ENCODE data around the gene TOLLIP. TPM values are rescaled to one million over a fixed set of nuclear protein-coding genes. Genes with fewer than 3 reads are reported as not detected.
"Not testable (repeated sequence)": the region's sequence is repeated elsewhere in the genome, so short reads cannot be mapped to it uniquely, and the experiment has no call there.

The TOLLIP gene
- total RNA-seq, 6 experiments from 2014 or later = 68.3 to 103 (median 88.0) TPM

DNA sequence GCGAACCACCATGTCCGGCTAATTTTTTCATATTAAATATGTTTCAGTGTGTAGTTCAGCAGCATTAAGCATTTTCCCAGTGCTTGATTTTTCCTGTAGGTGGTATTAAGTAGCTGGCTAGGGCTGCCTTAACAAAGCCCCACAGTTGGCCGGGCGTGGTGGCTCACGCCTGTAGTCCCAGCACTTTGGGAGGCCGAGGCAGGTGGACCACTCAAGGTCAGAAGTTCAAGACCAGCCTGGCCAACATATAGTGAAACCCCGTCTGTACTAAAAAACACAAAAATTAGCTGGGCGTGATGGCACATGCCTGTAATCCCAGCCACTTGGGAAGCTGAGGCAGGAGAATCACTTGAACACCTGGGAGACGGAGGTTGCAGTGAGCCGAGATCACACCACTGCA lies 33.5 kb upstream of the TOLLIP start:
- Histone ChIP-seq H3K27me3 (no peaks in the 10 kb centered on the region), H3K9me3 (no peaks in the 10 kb centered on the region), H3K4me3 (no peak overlapping the region), H3K4me1 (no peaks in the 10 kb centered on the region), H3K36me3 (no peaks in the 10 kb centered on the region), H3K27ac (no peak overlapping the region)
- ATAC-seq (no peak), DNase-seq (no peak)
- intact Hi-C loops (cut with DNase I) = no loop called here
- WGBS (ENCODE audit: insufficient coverage, low coverage, low lambda C conversion rate, missing lambda C conversion rate) = 69% methylated on average over 4 of the region's 10 CpGs
- TF ChIP-seq, protein P1, sequence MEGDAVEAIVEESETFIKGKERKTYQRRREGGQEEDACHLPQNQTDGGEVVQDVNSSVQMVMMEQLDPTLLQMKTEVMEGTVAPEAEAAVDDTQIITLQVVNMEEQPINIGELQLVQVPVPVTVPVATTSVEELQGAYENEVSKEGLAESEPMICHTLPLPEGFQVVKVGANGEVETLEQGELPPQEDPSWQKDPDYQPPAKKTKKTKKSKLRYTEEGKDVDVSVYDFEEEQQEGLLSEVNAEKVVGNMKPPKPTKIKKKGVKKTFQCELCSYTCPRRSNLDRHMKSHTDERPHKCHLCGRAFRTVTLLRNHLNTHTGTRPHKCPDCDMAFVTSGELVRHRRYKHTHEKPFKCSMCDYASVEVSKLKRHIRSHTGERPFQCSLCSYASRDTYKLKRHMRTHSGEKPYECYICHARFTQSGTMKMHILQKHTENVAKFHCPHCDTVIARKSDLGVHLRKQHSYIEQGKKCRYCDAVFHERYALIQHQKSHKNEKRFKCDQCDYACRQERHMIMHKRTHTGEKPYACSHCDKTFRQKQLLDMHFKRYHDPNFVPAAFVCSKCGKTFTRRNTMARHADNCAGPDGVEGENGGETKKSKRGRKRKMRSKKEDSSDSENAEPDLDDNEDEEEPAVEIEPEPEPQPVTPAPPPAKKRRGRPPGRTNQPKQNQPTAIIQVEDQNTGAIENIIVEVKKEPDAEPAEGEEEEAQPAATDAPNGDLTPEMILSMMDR (IDR thresholded peaks at IDR 0.05) = no peak
- no peak for TF ChIP-seq POLR2A (IDR thresholded peaks at IDR 0.05)

DNA sequence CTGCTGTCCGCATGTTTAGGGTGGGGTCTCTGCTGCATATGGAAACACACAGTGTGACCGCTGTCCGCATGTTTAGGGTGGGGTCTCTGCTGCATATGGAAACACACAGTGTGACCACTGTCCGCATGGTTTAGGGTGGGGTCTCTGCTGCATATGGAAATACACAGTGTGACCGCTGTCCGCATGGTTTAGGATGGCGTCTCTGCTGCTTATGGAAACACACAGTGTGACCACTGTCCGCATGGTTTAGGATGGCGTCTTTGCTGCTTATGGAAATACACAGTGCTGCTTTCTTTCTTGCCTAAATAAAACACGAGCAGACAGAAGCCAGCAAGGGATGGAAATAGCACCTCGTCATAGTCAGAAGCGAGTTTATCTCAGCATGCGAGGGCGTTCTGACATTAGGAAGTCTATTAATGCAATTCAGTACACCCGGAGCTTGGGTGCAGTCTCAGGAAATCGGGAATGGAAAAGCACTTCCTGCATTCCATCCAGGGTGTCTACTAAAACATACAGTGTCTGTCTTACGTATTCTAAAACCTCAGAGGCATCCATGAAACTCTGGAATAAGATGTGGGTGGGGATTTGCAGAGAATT lies 32.6 kb upstream of the TOLLIP start:
- intact Hi-C loops (cut with DNase I) = no loop called here
- peak in 1 of 3 donors; percentile 13 for DNase-seq
- WGBS (ENCODE audit: insufficient coverage, low coverage, low lambda C conversion rate, missing lambda C conversion rate) = 21% methylated on average over 8 of the region's 17 CpGs
- Histone ChIP-seq H3K4me1 (no peaks in the 10 kb centered on the region), H3K27me3 (no peaks in the 10 kb centered on the region), H3K36me3 (no peaks in the 10 kb centered on the region), H3K4me3 (no peak overlapping the region), H3K27ac (no peak overlapping the region), H3K9me3 (no peaks in the 10 kb centered on the region)
- TF ChIP-seq, protein P1 (IDR thresholded peaks at IDR 0.05) = no peak
- no peak for TF ChIP-seq POLR2A (IDR thresholded peaks at IDR 0.05)
- ATAC-seq = peak in 1 of 4 donors; percentile 51

DNA sequence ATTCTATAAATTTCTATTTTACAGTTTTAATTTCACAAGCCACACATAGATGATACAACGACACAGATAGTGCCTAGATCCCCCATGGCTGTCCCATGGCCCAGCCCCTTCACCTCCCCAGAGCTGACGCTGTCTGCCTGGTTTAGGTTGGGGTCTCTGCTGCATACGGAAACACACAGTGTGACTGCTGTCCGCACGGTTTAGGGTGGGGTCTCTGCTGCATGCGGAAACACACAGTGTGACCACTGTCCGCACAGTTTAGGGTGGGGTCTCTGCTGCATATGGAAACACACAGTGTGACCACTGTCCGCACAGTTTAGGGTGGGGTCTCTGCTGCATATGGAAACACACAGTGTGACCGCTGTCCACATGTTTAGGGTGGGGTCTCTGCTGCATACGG lies 31.8 kb upstream of the TOLLIP start:
- ATAC-seq = not testable (repeated sequence)
- WGBS (ENCODE audit: insufficient coverage, low coverage, low lambda C conversion rate, missing lambda C conversion rate) = 63% methylated on average over 4 of the region's 10 CpGs

DNA sequence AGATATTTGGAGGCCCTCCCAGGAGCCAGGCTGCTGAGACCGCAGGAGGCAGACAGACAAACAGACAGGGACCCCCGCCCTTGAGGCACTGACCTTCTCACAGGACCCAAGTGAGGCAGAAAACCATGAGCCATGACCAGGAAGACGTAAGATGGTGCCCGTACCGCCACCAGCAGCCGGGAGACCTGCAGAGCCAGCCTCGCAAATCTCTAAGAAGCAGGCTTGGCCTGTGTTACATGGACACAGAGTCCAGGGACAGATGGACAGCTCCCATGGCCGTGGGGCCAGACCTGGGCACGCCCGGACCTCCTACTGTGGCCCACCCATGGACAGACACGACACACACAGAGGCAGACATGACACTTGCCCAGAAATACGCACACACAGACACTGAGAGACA lies 30.7 kb upstream of the TOLLIP start:
- H3K4me1 ChIP-seq = peaks cover 0 to 10% (median 8%) of the 10 kb centered on the region in 4 donors
- no peak overlapping the region for H3K27ac ChIP-seq
- intact Hi-C loops (cut with DNase I) = no loop called here
- H3K4me3 ChIP-seq = no peak overlapping the region
- H3K9me3 ChIP-seq = no peaks in the 10 kb centered on the region
- 76% methylated on average over 7 of the region's 12 CpGs for WGBS (ENCODE audit: insufficient coverage, low coverage, low lambda C conversion rate, missing lambda C conversion rate)
- ATAC-seq (no peak), DNase-seq (peak in 1 of 3 donors; percentile 46)
- TF ChIP-seq, protein P1 (IDR thresholded peaks at IDR 0.05) = no peak
- no peak for TF ChIP-seq POLR2A (IDR thresholded peaks at IDR 0.05)
- no peaks in the 10 kb centered on the region for H3K27me3 ChIP-seq
- no peaks in the 10 kb centered on the region for H3K36me3 ChIP-seq

More for the DNA sequence above, 31.8 kb upstream of the TOLLIP start:
- intact Hi-C loops (cut with DNase I); H3K4me3 ChIP-seq; H3K4me1 ChIP-seq; H3K27me3 ChIP-seq; H3K36me3 ChIP-seq; H3K9me3 ChIP-seq; DNase-seq; H3K27ac ChIP-seq: not testable (repeated sequence)

DNA sequence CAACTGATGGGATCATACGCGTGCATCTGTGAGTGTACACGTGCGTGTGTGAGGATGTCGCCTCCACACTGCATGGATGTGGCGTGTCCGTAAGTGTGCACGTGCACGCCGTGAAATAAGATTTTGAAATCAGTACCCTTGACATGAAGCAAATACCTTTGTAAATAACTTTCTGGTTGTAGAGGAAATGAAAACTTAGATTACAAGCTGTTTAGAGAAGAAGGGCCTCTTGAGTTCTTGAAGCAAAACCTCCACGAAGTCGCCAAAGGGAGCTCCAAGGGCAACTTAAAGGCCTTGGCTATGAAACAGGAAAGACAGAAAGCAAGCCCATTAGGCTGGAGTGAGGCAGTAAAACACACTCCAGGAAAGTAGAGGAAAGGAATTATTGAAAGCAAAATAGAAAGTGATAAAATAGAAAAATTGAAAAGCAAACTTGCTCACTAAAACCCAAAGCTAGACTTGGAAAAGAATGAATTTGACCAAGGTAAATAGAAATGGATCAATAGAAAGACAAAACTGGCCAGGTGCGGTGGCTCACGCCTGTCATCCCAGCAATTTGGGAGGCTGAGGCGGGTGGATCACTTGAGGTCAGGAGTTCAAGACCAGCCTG lies 29.7 kb upstream of the TOLLIP start:
- TF ChIP-seq POLR2A (IDR thresholded peaks at IDR 0.05) = no peak
- TF ChIP-seq, protein P1 (IDR thresholded peaks at IDR 0.05) = no peak
- intact Hi-C loops (cut with DNase I) = no loop called here
- no peaks in the 10 kb centered on the region for H3K9me3 ChIP-seq
- no peak overlapping the region for H3K27ac ChIP-seq
- no peaks in the 10 kb centered on the region for H3K36me3 ChIP-seq
- H3K27me3 ChIP-seq = no peaks in the 10 kb centered on the region
- H3K4me3 ChIP-seq = no peak overlapping the region
- no peak for DNase-seq
- peaks cover 0 to 10% (median 9%) of the 10 kb centered on the region in 4 donors for H3K4me1 ChIP-seq
- ATAC-seq = no peak
- 62% methylated on average over 11 of the region's 15 CpGs for WGBS (ENCODE audit: insufficient coverage, low coverage, low lambda C conversion rate, missing lambda C conversion rate)

All from right lobe of liver (tissue), 6 donors.